ENCODE results near the gene ARF3. TPM values are rescaled to one million over a fixed set of nuclear protein-coding genes. Genes with fewer than 3 reads are reported as not detected.
A peak's percentile ranks its signal among the peaks of the same experiment; 100 is the strongest.

ARF3 gene
- total and polyA plus RNA-seq, 2 of the 13 experiments (the other 11 are each of a cell fraction or from before 2014, with no cell fraction given): 53.8 to 57.9 TPM

GRCh38 chr12:48997719-48998496, 40.6 kb upstream of the ARF3 start (continued):
- no peak for TF ChIP-seq TRAFD1 (CRISPR knock-in tag; IDR thresholded peaks at IDR 0.05; ENCODE audit: borderline replicate concordance)
- TF ChIP-seq SALL2 (CRISPR knock-in tag; IDR thresholded peaks at IDR 0.05): no peak
- TF ChIP-seq ZFP90 (CRISPR knock-in tag; IDR thresholded peaks at IDR 0.05; ENCODE audit: borderline replicate concordance): no peak
- TF ChIP-seq ZNF343 (CRISPR knock-in tag; IDR thresholded peaks at IDR 0.05): no peak
- TF ChIP-seq GMEB1 (CRISPR knock-in tag; IDR thresholded peaks at IDR 0.05; ENCODE audit: borderline replicate concordance): no peak; the same call in 1 of the 2 replicates
- TF ChIP-seq NFKB2 (CRISPR knock-in tag; IDR thresholded peaks at IDR 0.05; ENCODE audit: borderline replicate concordance): 0 out of 2 replicates have a peak, but pooled peaks have one; percentile 2
- no peak for TF ChIP-seq SIN3A (IDR thresholded peaks at IDR 0.05; ENCODE audit: borderline replicate concordance, low read depth, low read length)
- TF ChIP-seq IKZF4 (CRISPR knock-in tag; IDR thresholded peaks at IDR 0.05; ENCODE audit: borderline replicate concordance, low read depth, not compliant biosample characterization): peak; percentile 51
- peak; percentile 38; the same call in 1 of the 2 replicates for TF ChIP-seq TFDP1 (CRISPR knock-in tag; IDR thresholded peaks at IDR 0.05; ENCODE audit: borderline replicate concordance)
- TF ChIP-seq JDP2 (CRISPR knock-in tag; IDR thresholded peaks at IDR 0.05; ENCODE audit: borderline replicate concordance): no peak
- TF ChIP-seq ZNF510 (CRISPR knock-in tag; IDR thresholded peaks at IDR 0.05; ENCODE audit: low read depth): no peak
- peak; percentile 73; the same call in 1 of the 2 replicates for TF ChIP-seq POLR2G (IDR thresholded peaks at IDR 0.05; ENCODE audit: low read depth, low read length)
- TF ChIP-seq ZNF781 (CRISPR knock-in tag; IDR thresholded peaks at IDR 0.05; ENCODE audit: borderline replicate concordance, not compliant biosample characterization): peak; percentile 8
- no peak for TF ChIP-seq MYC (CRISPR knock-in tag; IDR thresholded peaks at IDR 0.05; ENCODE audit: borderline replicate concordance)
- TF ChIP-seq ESRRA (CRISPR knock-in tag; IDR thresholded peaks at IDR 0.05; ENCODE audit: low read depth): no peak
- no peak for TF ChIP-seq HHEX (CRISPR knock-in tag; IDR thresholded peaks at IDR 0.05)
- no peak for TF ChIP-seq ZNF367 (CRISPR knock-in tag; IDR thresholded peaks at IDR 0.05; ENCODE audit: borderline replicate concordance)
- TF ChIP-seq ZHX1 (CRISPR knock-in tag; IDR thresholded peaks at IDR 0.05; ENCODE audit: low read depth): no peak
- TF ChIP-seq SRSF1 (optimal IDR thresholded peaks at IDR 0.05; ENCODE audit: low read depth, low read length): peak; percentile 42
- no peak for TF ChIP-seq CENPX (CRISPR knock-in tag; IDR thresholded peaks at IDR 0.05)
- peak; percentile 82 for TF ChIP-seq ZNF546 (CRISPR knock-in tag; conservative IDR thresholded peaks at IDR 0.05)
- TF ChIP-seq KDM4B (CRISPR knock-in tag; IDR thresholded peaks at IDR 0.05): no peak

All from HepG2 (cell line).